Testis (tissue), 3 donors: ENCODE measurements around the gene DPYD. TPM values are rescaled to one million over a fixed set of nuclear protein-coding genes. Genes with fewer than 3 reads are reported as not detected.

Experiments
- DNase-seq: peaks from one replicate; pipeline ENCODE4 v3.0.0-alpha.2; 2019
- H3K27ac ChIP-seq, 2 donors: fragments of 200-600 bp; sonication (generic); one replicate each; pipeline ENCODE4 v1.5.1; 2019
- H3K27me3 ChIP-seq: fragments of 200-600 bp; sonication (generic); one replicate; pipeline ENCODE4 v1.5.1; 2019
- H3K36me3 ChIP-seq: fragments of 200-600 bp; sonication (generic); one replicate; pipeline ENCODE4 v1.5.1; 2017; ENCODE audit warnings: low read depth; ENCODE audit errors: missing control alignments
- H3K4me1 ChIP-seq: fragments of 200-600 bp; sonication (generic); one replicate; pipeline ENCODE4 v1.5.1; 2019
- H3K4me3 ChIP-seq, 2 donors: fragments of 200-600 bp; sonication (generic); one replicate each; pipeline ENCODE4 v1.5.1; 2017 to 2019
- H3K9me3 ChIP-seq: fragments of 200-600 bp; sonication (generic); one replicate; pipeline ENCODE4 v1.5.1; 2017
- POLR2A ChIP-seq: fragments of 450-650 bp; IDR thresholded peaks from one replicate; pipeline ENCODE4 v1.6.1; 2017; ENCODE audit warnings: antibody characterized with exemption, mild to moderate bottlenecking, moderate library complexity
- WGBS, 2 donors: methylation state at CpG; one replicate each; pipeline ENCODE4 v1.1.5; 2018; 5-methylcytosine and 5-hydroxymethylcytosine counted together
- intact Hi-C: fragments of 100-400 bp; cut with DNase I; formaldehyde crosslinking; loops from one replicate; pipeline ENCODE4 v1.15.1; 2023; ENCODE audit warnings: low total_unique reads
- polyA plus RNA-seq: library from polyadenylated mRNA; stranded (reverse); fragments of 350-450 nt; fragmentation: Illumina TruSeq; extraction: RNeasy Lipid Tissue Mini Kit (QIAGEN cat#74804); gene quantifications from one replicate; pipeline ENCODE4 v1.2.3, GENCODE V29; 2014; ENCODE audit warnings: low read depth, low replicate concordance; ENCODE audit not compliant: insufficient read depth
- total RNA-seq, 2 donors: library from RNA; depleted of rRNA; stranded (reverse); fragments of >200 nt; gene quantifications; one replicate each; pipeline ENCODE4 v1.2.3, GENCODE V29; 2016
- TF ChIP-seq, protein P1 (sequence below), 3 experiments: fragments of 450-650 bp in 2 of 3; fragments of 200-600 bp in 1 of 3; sonication (generic) in 1 of 3; IDR thresholded peaks; one replicate each; pipeline ENCODE4 v1.5.1; 2016 to 2019; ENCODE audit warnings: antibody characterized with exemption in 3 of 3, mild to moderate bottlenecking in 2 of 3, moderate library complexity in 1 of 3

DPYD gene
- total and polyA plus RNA-seq, 3 donors from 2014 or later, result 6.7 to 14.7 (median 11.5) TPM

DNA sequence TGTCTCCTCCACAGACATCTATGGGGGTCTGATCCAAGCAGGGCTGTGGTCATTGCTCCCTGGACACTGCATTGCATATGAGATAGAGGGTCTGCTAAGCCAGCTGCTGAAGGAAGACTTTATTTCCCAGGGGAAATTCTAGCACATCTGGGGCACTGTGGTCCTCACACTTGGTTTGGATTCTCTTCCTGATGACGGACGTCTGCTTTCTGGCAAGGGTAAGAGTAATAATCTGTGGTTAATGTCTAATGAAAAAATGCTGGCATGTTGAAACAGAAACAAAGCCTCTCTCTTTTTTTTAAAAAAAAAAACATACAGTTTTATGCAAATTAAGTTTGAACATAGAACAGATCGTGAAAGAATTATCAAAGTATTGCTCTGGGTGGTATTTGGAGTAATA, 553.9 kb downstream of the DPYD start:
- Histone ChIP-seq H3K4me1 (no peaks in the 10 kb centered on the region), H3K4me3 (no peak overlapping the region), H3K9me3 (no peaks in the 10 kb centered on the region), H3K36me3 (no peaks in the 10 kb centered on the region), H3K27ac (no peak overlapping the region), H3K27me3 (no peaks in the 10 kb centered on the region)
- TF ChIP-seq, protein P1, sequence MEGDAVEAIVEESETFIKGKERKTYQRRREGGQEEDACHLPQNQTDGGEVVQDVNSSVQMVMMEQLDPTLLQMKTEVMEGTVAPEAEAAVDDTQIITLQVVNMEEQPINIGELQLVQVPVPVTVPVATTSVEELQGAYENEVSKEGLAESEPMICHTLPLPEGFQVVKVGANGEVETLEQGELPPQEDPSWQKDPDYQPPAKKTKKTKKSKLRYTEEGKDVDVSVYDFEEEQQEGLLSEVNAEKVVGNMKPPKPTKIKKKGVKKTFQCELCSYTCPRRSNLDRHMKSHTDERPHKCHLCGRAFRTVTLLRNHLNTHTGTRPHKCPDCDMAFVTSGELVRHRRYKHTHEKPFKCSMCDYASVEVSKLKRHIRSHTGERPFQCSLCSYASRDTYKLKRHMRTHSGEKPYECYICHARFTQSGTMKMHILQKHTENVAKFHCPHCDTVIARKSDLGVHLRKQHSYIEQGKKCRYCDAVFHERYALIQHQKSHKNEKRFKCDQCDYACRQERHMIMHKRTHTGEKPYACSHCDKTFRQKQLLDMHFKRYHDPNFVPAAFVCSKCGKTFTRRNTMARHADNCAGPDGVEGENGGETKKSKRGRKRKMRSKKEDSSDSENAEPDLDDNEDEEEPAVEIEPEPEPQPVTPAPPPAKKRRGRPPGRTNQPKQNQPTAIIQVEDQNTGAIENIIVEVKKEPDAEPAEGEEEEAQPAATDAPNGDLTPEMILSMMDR (IDR thresholded peaks at IDR 0.05), result no peak
- TF ChIP-seq POLR2A, result no peak
- 81% methylated on average over 3 of the region's 3 CpGs for WGBS, 2 donors
- DNase-seq, result no peak
- intact Hi-C loops, result no loop called here

- no peaks in the 10 kb centered on the region for H3K9me3 ChIP-seq
- no peaks in the 10 kb centered on the region for H3K4me1 ChIP-seq
- no peaks in the 10 kb centered on the region for H3K27me3 ChIP-seq
- H3K4me3 ChIP-seq, result no peak overlapping the region
- no peak for DNase-seq
- no peaks in the 10 kb centered on the region for H3K36me3 ChIP-seq
- WGBS, 2 donors, result 90 to 94% methylated on average over 4 of the region's 4 CpGs
- TF ChIP-seq, protein P1 (IDR thresholded peaks at IDR 0.05), result no peak
- TF ChIP-seq POLR2A, result no peak
- intact Hi-C loops, result no loop called here
- H3K27ac ChIP-seq, result no peak overlapping the region
Measured at GRCh38 chr1:97365026-97365425, 555.8 kb downstream of the DPYD start.

- no peaks in the 10 kb centered on the region for H3K27me3 ChIP-seq
- H3K4me1 ChIP-seq, result no peaks in the 10 kb centered on the region
- intact Hi-C loops, result no loop called here
- no peak overlapping the region for H3K4me3 ChIP-seq
- TF ChIP-seq, protein P1 (IDR thresholded peaks at IDR 0.05), result no peak
- no peak for TF ChIP-seq POLR2A
- no peaks in the 10 kb centered on the region for H3K9me3 ChIP-seq
- no peak for DNase-seq
- no peaks in the 10 kb centered on the region for H3K36me3 ChIP-seq
- no peak overlapping the region for H3K27ac ChIP-seq
Measured at GRCh38 chr1:97364086-97364485, 556.7 kb downstream of the DPYD start.

DNA sequence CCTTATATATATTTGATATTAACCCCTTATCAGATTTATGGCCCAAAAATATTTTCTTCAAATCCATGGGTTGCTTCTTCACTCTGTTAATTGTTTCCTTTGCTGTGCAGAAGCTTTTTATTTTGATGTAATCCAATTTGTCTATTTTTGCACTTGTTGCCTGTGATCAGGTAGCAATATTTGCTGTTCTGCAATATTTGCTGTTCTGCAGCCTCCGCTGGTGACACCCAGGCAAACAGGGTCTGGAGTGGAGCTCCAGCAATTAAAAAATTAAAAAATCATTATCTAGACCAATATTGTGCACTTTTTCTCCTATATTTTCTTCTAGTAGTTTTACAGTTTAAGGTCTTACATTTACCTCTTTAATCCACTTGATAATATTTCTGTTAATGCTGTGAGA, 564.5 kb downstream of the DPYD start:
- no peak overlapping the region for H3K27ac ChIP-seq
- TF ChIP-seq, protein P1 (IDR thresholded peaks at IDR 0.05), result no peak
- TF ChIP-seq POLR2A, result no peak
- intact Hi-C loops, result no loop called here
- no peaks in the 10 kb centered on the region for H3K36me3 ChIP-seq
- no peaks in the 10 kb centered on the region for H3K4me1 ChIP-seq
- 88 to 100% methylated on average over 1 of the region's 1 CpG for WGBS, 2 donors
- no peak overlapping the region for H3K4me3 ChIP-seq
- no peak for DNase-seq
- H3K9me3 ChIP-seq, result no peaks in the 10 kb centered on the region
- H3K27me3 ChIP-seq, result no peaks in the 10 kb centered on the region

DNA sequence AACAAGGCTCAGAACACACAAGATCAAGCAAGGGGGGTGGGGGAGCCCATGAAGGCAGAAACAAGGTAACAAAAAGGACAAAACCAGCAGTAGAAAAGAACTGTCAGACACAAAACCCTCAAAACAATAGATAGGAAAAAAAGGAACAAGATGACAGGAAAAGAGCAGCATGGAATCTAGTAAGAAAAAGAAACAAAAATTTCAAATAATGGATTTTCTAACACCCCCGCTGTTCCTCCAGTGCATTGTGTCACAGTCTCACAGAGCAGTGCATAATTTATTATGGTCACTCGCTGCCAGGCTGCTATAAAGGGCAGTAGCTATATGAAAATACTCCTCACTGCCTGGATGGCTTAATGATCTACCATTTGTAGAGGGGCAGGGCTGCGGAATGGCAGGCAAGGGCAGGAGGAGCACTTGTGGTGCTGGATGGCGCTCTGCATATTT, 567.9 kb downstream of the DPYD start:
- Histone ChIP-seq H3K4me1 (no peaks in the 10 kb centered on the region), H3K27me3 (no peaks in the 10 kb centered on the region), H3K36me3 (no peaks in the 10 kb centered on the region), H3K4me3 (no peak overlapping the region), H3K9me3 (no peaks in the 10 kb centered on the region), H3K27ac (no peak overlapping the region)
- DNase-seq, result no peak
- intact Hi-C loops, result no loop called here
- WGBS, 2 donors, result 82 to 86% methylated on average over 4 of the region's 4 CpGs
- TF ChIP-seq POLR2A, result no peak
- TF ChIP-seq, protein P1 (IDR thresholded peaks at IDR 0.05), result no peak
